NCI-H510A (cell line): ENCODE results near the gene ENTR1.

Experiments
- DNase-seq: peaks from one replicate; lab custom pipeline; 2025; lab: John Stamatoyannopoulos, UW

Gene ENTR1

DNA sequence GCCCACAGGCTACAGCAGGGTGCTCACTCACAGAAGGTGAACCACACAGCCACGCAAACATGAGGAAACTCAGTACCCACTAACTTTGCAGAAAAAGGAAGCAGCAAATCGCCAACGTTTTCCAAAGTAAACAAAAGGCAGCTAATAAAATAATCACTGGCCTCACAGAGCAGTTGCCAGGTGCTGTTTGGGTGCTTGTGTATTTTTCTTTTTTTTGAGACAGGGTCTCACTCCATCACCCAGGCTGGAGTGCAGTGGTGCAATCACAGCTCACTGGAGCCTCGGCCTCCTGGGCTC lies 14.2 kb downstream of the ENTR1 start:
- DNase-seq: no peak

GRCh38 chr9:136395345-136396218 lies 14.8 kb downstream of the ENTR1 start:
- DNase-seq: no peak

GRCh38 chr9:136395020-136395340 lies 15.4 kb downstream of the ENTR1 start:
- no peak for DNase-seq

- DNase-seq: no peak
These were observed 15.9 kb downstream of the ENTR1 start for GRCh38 chr9:136394312-136395019.

DNA sequence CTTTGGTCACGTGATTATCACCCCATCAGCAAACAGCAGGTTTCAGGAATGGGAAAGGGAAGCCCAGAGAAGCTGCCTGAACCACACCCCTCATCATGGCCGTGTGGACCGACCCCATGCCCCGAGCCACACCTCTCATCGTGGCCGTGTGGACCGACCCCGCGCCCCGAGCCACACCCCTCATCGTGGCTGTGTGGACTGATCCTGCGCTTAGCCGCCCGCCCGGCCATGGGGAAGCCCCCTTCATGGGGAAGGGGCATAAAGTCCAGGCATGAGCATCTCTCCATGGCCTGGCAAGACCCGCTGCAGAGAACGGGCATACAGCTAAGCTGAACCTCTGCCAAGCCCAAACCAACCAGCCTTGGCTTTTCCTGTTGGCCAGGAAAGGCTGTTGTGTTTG lies 16.9 kb downstream of the ENTR1 start:
- DNase-seq: no peak

GRCh38 chr9:136392538-136393449 lies 17.6 kb downstream of the ENTR1 start:
- no peak for DNase-seq

DNA sequence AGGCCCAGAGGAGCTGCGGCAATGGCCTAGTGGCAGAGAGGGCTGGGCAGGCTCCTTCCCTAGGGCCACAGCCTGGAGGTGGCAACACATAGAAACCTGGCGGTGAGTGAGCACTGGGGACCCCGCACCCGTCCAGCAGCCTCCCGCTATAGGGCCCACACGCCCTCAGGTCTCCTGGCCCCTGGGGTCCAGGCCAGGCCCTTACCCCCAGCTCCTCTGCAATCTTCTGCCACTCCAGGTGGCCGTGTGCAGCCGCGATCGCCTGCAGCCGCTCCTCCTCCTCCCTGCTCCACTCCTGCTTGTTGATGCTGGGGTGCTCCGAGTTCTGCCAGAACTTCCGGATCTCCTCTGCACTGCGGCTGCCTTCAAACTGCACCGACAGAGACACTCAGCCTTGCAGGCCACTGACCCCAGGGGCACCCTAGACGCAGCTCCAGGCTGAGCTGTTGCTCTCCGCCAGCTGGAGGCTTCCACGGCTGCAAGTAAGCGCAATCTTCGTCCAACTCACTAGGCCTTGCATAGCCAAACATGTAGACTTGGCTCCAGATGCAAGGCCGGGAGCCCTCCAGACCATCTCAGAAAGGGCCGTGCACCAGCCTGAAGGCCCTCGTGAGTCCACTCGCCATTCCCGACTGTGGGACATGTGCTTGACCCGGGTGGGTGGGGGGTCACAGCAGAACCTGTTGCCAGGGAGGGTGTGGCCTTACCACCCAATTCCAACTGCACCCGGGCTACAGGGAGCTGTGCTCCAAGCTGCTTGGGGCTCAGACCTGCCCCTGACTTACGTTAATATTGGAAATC lies 18.5 kb downstream of the ENTR1 start:
- DNase-seq: no peak

DNA sequence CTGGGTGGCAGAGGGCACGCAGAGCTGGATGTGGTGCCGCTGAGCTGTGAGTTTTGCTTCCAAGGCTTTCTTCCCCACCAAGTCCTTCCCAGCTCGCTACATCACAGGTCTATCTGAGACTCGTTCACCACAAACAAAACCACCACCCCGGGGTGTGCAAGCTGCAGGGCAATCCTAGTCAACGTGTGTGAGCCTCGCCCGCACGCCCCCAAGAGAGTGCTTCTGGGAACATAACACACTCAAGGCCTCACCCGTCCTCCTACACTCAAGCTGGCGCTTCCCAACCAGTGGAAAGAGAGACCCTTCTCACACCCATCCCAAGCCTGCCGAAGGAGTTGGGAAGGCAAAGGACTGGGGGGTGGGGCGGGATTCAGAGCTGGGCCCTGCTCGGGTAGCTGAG lies 21.0 kb downstream of the ENTR1 start:
- DNase-seq: no peak

DNA sequence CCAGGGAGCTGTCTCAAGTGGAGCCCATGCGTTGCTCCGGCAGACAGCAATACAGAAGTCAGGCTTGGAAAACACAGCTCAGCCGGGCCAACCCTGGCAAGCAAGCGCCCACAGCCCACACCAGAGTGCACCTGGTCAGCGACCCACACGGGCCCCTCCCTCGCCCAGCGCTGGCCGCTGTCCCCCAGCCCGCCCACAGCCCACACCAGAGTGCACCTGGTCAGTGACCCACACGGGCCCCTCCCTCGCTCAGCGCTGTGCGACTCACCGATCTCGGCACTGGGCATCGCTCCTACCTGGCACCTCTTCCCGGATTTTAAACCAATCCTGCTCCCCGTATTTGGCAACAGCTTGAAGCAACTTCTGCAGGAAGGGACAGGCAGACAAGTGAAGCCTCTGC lies 23.2 kb downstream of the ENTR1 start:
- no peak for DNase-seq

- no peak for DNase-seq
These were observed 24.4 kb downstream of the ENTR1 start for GRCh38 chr9:136386018-136386417.

GRCh38 chr9:136385015-136385414 lies 25.4 kb downstream of the ENTR1 start:
- DNase-seq: no peak

DNA sequence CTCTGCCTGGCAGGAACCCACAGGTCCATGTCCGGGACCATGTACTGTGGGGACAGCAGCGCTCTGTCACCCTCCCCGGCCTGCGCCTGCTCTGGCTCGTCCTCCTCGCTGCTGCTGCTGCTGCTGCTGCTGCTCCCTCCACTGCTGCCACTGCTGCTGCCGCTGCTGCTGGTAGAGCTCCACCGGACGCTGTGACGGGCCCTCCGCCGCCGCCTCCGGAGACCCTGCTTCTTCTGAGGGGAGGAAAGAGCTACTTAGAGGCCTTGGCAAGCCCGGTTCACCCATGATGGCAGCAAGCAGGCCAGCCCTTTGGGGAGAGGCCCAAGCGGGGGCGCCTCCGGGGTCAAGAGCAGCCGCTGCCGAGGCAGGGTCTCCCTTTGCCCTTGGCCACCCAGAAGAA lies 27.0 kb downstream of the ENTR1 start:
- DNase-seq: no peak

GRCh38 chr9:136381966-136382513 lies 28.4 kb downstream of the ENTR1 start:
- no peak for DNase-seq

DNA sequence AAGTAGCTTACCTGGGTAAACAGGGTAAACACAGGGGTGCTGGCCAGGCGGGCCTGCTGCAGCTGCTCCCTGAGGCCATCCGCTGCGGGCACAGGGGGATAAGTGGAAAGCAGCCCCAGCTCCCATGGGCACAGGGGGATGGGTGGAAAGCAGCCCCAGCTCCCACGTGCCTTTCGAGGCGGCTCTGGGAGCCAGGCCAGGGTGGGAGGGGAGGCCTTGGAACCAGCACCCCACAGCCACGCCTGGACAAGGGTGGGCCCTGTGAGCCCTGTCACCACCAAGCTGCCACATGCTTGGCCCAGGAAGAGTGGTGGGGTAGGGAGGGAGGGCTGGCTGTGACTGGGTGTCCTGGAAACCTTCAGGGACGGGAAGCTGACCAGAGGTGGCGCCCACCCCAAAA lies 29.1 kb downstream of the ENTR1 start:
- DNase-seq: no peak

DNA sequence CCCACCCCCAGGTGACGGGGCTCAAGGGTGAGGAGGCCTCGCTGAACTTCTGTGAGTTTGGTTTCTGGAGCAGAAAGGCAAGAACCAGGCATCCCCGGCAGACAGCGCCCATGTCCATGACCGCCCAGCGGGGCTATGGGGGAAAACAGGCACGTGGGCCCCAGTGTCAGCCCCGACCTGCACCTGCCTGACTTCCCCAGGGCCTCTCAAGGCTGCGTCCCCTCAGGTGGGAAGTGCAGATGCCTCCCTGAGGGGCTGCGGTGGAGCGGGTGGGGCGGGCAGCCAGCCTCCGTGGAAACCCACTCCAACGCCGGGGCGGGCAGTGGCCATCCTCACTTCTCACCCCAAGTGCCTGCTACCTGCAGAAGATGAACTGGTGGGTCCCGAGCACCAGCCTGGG lies 30.0 kb downstream of the ENTR1 start:
- DNase-seq: no peak

DNA sequence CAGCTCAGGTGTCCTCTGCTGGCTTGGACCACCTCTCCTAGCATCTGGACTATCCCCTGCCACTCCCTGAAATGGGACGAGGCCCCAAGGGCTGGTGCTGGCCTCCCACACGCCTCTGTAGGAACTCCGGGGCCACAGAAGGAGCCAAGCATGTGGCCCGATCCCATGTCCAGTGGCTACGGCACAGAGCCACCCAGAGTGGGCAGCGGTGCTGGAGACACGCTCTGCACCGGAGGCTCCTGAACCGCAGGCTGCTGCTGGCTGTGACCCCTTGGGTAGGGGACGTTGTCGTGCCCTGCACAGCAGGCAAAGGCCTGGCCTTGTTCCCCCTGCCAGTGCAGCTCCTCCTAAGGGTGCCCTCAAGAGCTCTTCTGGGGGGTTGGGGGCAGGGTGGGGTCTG lies 30.5 kb downstream of the ENTR1 start:
- DNase-seq: no peak

- DNase-seq: no peak
These were observed 31.0 kb downstream of the ENTR1 start for GRCh38 chr9:136379401-136379800.

GRCh38 chr9:136379003-136379287 lies 31.5 kb downstream of the ENTR1 start:
- no peak for DNase-seq

GRCh38 chr9:136378170-136379002 lies 32.0 kb downstream of the ENTR1 start:
- DNase-seq: no peak

- no peak for DNase-seq
These were observed 32.9 kb downstream of the ENTR1 start for GRCh38 chr9:136377341-136378169.
